Mammary epithelial cell (primary cell): ENCODE results near the gene SLC9A9.

ENCODE experiments used
- EZH2 ChIP-seq: IDR thresholded peaks from 2 replicates; pipeline ENCODE4 v1.6.1; 2012; ENCODE audit warnings: low read length, inconsistent platforms, borderline replicate concordance
- TF ChIP-seq, protein P1 (sequence below), 2 donors: IDR thresholded peaks in 1 of 2; conservative IDR thresholded peaks in 1 of 2; 2 replicates each; pipeline ENCODE4 v1.5.1; 2011 to 2012; ENCODE audit warnings: inconsistent platforms in 2 of 2, low read length in 2 of 2, mild to moderate bottlenecking in 2 of 2, control low read depth in 1 of 2, low read depth in 1 of 2; ENCODE audit not compliant: insufficient read depth in 1 of 2; ENCODE audit errors: extremely low read depth in 1 of 2

DNA sequence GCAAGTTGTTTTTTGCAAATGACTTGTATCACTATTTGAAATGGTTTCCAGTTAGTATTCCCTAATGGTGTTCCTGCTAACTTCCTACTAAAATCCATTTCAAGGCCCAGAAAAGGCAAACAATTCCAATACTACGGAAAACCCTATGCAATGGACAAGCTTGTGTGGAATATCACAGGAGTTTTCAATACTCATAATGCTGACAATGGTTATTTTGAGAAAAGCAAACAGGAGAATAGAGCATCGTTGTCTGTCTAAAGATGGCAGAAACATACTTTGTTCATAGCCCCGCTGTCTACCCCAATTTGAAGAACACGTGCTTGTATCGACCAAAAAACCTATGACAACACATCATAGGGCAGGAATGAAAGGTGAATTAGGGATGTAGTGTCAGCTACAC is 400.8 kb downstream of the SLC9A9 start:
- TF ChIP-seq, protein P1, sequence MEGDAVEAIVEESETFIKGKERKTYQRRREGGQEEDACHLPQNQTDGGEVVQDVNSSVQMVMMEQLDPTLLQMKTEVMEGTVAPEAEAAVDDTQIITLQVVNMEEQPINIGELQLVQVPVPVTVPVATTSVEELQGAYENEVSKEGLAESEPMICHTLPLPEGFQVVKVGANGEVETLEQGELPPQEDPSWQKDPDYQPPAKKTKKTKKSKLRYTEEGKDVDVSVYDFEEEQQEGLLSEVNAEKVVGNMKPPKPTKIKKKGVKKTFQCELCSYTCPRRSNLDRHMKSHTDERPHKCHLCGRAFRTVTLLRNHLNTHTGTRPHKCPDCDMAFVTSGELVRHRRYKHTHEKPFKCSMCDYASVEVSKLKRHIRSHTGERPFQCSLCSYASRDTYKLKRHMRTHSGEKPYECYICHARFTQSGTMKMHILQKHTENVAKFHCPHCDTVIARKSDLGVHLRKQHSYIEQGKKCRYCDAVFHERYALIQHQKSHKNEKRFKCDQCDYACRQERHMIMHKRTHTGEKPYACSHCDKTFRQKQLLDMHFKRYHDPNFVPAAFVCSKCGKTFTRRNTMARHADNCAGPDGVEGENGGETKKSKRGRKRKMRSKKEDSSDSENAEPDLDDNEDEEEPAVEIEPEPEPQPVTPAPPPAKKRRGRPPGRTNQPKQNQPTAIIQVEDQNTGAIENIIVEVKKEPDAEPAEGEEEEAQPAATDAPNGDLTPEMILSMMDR (conservative IDR thresholded peaks at IDR 0.05 in 1 of 2, IDR thresholded peaks at IDR 0.05 in 1 of 2; ENCODE audit: extremely low read depth in 1 of 2, insufficient read depth in 1 of 2, low read depth in 1 of 2, low read length in 2 of 2): no peak
- TF ChIP-seq EZH2: no peak
